ENCODE data around the gene PLPP7.
"Not testable (repeated sequence)": the region's sequence is repeated elsewhere in the genome, so short reads cannot be mapped to it uniquely, and the experiment has no call there.

The PLPP7 gene

DNA sequence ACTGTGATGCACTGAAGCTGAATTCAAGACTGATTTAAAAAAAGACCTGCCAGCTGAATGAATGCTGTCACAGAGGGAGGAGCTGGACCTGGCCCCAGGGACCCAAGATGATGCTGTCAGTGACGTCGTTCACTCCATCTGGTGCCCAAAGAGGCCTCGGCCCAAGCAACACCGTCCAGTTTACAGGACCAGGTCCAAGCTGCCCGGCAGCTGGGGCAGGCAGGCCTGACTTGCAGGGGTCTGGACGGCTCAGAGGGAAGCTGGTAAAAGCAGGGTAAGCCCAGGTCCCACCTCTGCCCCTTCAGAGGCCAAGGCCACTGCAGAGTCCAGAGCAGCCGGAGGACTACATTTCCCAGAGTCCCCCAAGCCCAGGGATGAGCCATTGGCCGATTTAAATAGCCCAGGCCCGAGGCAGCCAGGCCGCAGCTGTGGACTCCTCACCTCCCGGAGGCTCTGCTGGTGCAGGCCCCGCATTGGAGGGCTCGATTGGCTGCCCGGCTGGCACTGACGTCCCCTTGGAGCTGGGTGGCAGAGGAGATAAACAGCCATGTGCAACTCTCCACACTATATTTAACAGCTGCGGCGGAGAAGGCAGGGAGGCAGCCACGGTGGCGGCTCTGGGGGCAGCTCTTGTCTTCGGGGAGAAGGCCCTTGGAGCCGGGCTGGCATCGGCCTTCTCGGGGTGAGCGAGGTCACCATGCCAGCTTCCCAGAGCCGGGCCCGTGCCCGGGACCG, at the start of gene PLPP7:
TSS of gene PLPP7 (plus strand) at position 423 of the 735 bp plus-strand sequence. CDS start at position 698, 275 bp downstream.
- ATAC-seq = peak; percentile 22
- H3K4me1 Mint-ChIP-seq = peaks cover 5% of the 10 kb centered on the region
- H3K4me3 Mint-ChIP-seq = no peak within 1 kb of the TSS
- no peak within 1 kb of the TSS for H3K27ac Mint-ChIP-seq
- DNase-seq (ENCODE audit: low spot score in 2 of 2) = no peak
- no peaks in the 10 kb centered on the region for H3K9me3 Mint-ChIP-seq
- H3K36me3 Mint-ChIP-seq = no peaks in the 10 kb centered on the region

DNA sequence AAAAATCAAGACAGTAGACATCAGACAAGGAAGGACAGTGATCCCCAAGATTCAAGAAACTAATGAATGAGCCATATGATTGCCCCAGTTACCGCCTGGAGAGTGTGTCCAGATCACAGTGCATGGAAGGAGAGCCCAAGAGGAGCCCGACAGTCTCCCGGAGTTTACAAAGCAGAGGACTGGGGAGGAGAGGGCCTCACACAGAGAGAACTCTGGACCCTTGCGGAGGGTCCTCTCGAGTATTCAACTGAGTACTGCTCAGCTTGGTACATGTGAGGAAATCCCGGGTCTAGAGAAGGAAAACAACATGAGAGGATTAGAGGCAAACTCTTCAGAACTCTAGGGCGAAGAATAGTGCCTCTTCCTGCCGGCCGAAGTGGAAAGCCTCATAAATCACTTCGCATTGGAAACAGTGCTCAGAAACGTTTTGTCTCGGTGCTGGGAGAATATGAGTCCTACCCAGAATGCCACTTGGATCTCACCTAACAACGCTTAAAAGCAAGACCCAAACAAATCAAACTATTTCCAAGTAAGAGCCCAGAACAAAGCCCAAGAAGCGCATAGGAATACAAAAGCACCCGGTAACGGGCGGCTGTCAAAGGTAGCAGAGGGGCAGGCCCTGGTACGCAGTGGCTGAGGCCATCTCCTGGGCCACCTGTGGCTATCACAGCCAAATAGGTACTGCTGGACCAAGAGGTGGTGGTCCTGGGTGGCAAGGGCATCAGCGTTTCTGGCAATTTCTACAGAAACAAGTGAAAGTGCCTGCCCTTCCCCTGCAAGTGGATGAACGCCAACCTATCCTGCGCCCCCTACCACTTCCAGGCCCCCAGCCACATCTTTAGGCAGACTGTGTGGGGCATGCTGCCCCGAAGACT, 49.2 kb upstream of the PLPP7 start:
- DNase-seq (ENCODE audit: low spot score in 2 of 2) = no peak
- H3K9me3 Mint-ChIP-seq = no peaks in the 10 kb centered on the region
- no peak overlapping the region for H3K4me3 Mint-ChIP-seq
- H3K4me1 Mint-ChIP-seq = peaks cover 25% of the 10 kb centered on the region
- peaks cover 4% of the 10 kb centered on the region for H3K36me3 Mint-ChIP-seq
- no peak for ATAC-seq
- H3K27ac Mint-ChIP-seq = peak overlapping the region; percentile 97

DNA sequence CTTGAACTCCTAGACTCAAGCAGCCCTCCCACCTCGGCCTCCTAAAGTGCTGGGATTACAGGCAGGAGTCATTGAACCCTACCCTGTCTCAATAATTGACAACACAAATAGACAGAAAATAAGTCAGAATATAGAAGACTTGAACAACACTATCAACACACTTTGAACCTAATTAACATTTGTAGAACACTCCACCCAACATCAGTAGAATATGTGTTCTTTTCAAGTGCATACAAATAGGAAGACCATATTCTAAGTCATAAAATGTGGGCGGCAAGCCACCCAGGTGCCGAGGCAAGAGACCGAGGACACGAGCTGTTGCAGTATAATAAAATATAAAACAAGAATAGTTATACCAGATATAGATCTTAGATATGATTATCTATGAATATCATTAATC, 45.2 kb upstream of the PLPP7 start:
- H3K9me3 Mint-ChIP-seq; H3K4me3 Mint-ChIP-seq; H3K36me3 Mint-ChIP-seq; ATAC-seq; H3K27ac Mint-ChIP-seq; DNase-seq (ENCODE audit: low spot score in 2 of 2); H3K4me1 Mint-ChIP-seq: not testable (repeated sequence)

DNA sequence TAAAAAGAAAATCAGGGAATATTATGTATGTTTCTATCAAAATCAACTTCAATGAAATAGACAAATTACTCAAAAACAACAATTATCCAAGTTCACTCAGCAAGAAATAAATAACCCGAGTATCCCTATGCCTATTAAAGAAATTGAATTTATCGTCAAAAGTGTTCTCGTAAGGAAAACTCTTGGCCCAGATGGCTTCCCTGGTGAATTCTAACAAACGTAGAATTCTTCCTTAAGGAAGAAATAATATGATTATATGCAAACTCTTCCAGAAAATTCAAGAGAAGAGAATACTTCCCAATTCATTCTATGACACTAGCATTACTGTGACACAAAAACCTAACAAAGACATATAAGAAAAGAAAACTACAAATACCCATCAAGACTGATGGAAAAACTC, 42.9 kb upstream of the PLPP7 start:
- no peaks in the 10 kb centered on the region for H3K9me3 Mint-ChIP-seq
- DNase-seq (ENCODE audit: low spot score in 2 of 2) (no peak), ATAC-seq (no peak)
- H3K4me1 Mint-ChIP-seq = no peaks in the 10 kb centered on the region
- no peaks in the 10 kb centered on the region for H3K36me3 Mint-ChIP-seq
- H3K27ac Mint-ChIP-seq = no peak overlapping the region
- no peak overlapping the region for H3K4me3 Mint-ChIP-seq

DNA sequence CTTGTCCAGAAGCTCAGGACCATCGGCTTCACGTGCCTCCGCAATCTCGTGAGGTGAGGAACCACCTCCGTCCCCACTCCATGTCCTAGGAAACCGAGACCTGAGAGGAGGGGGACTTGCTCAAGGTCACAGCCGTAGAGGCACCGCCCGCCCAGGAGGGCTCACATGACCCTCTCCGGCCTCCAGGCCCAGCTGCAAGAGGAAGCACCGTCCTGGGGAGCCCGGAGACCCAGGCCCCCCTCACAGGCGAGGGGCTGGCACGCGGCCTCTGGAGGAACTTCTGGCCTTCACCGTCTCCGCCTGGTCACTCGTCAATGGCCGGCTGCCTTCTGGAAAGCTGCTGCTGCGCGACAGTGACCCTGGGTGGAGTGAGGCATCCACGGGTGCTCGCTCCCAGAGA, 37.4 kb upstream of the PLPP7 start:
- Mint-ChIP-seq H3K4me1 (peaks cover 41% of the 10 kb centered on the region), H3K9me3 (no peaks in the 10 kb centered on the region), H3K27ac (peak overlapping the region; percentile 92), H3K4me3 (peak overlapping the region; percentile 80), H3K36me3 (peaks cover 27% of the 10 kb centered on the region)
- ATAC-seq = no peak
- DNase-seq (ENCODE audit: low spot score in 2 of 2) = peak in 1 of 2 donors; percentile 54

DNA sequence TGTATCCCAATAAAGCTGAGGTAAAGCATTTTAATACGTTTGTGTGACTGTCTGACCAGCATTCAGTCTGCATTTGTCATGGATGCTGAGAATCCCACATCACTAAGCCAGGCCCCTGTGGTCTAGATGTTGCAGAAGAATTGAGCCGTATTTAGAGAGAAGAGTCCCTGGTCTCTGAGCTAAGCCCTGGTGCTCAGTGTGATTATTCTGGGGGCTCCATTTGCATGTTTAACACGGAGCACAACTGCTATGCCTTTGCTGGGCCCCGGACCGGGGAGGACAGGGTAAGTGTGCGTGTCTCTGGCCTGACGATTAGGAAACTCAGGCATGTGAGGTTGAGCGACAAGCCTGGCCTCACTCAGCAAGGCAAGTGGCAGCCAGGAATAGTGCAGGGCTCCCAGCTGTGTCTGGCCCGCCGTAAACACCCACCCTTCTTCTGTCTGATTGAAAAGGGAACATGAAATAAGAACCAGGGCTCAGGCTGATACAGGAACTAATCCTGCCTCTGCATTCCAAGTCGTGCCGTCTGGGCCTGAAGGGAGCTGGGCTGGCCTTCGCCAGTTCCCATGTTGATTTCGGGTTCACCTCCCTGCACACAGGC, 35.5 kb upstream of the PLPP7 start:
- ATAC-seq (no peak), DNase-seq (ENCODE audit: low spot score in 2 of 2) (peak in 1 of 2 donors; percentile 49)
- H3K4me3 Mint-ChIP-seq = peak overlapping the region; percentile 80
- no peaks in the 10 kb centered on the region for H3K9me3 Mint-ChIP-seq
- H3K4me1 Mint-ChIP-seq = peaks cover 53% of the 10 kb centered on the region
- H3K36me3 Mint-ChIP-seq = peaks cover 46% of the 10 kb centered on the region
- peak overlapping the region; percentile 92 for H3K27ac Mint-ChIP-seq

- Mint-ChIP-seq H3K36me3 (peaks cover 51% of the 10 kb centered on the region), H3K4me1 (peaks cover 56% of the 10 kb centered on the region), H3K9me3 (no peaks in the 10 kb centered on the region), H3K27ac (no peak overlapping the region), H3K4me3 (peak overlapping the region; percentile 80)
- ATAC-seq = no peak
- DNase-seq (ENCODE audit: low spot score in 2 of 2) = no peak
Observed at GRCh38 chr9:131254626-131255025, 34.9 kb upstream of the PLPP7 start.

DNA sequence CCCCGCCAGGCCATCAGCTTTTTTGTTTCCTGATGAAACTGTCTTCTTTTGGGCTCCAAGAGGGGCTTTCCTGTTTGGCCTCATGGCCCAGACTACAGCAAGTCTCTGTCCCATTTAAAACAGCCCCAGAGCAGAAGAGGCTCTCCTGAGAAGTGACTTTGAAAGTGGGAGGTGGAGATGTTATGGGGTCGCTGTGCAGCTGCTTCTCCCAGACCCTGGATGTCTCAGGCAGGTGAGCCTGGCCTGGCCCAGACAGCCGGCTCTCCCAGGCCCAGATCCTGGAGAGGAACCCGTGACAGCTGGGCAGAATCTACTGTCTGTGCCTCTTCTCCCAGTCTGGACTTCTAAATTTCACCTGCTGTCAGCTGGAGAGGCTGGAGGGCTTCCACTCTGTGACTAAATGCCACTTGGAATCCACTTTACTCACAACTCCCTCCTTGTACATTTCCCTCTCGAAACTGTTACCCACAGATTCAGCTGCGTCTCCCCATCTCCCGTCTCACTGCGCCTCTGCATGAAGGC, 33.8 kb upstream of the PLPP7 start:
- H3K4me3 Mint-ChIP-seq = peak overlapping the region; percentile 80
- no peaks in the 10 kb centered on the region for H3K9me3 Mint-ChIP-seq
- DNase-seq (ENCODE audit: low spot score in 2 of 2) (no peak), ATAC-seq (no peak)
- H3K27ac Mint-ChIP-seq = peak overlapping the region; percentile 93
- H3K36me3 Mint-ChIP-seq = peaks cover 62% of the 10 kb centered on the region
- H3K4me1 Mint-ChIP-seq = peaks cover 66% of the 10 kb centered on the region

GRCh38 chr9:131257266-131258025, 32.1 kb upstream of the PLPP7 start:
- Mint-ChIP-seq H3K36me3 (peaks cover 77% of the 10 kb centered on the region), H3K4me3 (peak overlapping the region; percentile 80), H3K9me3 (no peaks in the 10 kb centered on the region), H3K4me1 (peaks cover 69% of the 10 kb centered on the region), H3K27ac (peak overlapping the region; percentile 93)
- DNase-seq (ENCODE audit: low spot score in 2 of 2) = no peak
- ATAC-seq = no peak

- Mint-ChIP-seq H3K4me3 (no peak overlapping the region), H3K9me3 (no peaks in the 10 kb centered on the region), H3K4me1 (peaks cover 67% of the 10 kb centered on the region), H3K27ac (peak overlapping the region; percentile 93), H3K36me3 (peaks cover 77% of the 10 kb centered on the region)
- DNase-seq (ENCODE audit: low spot score in 2 of 2) = no peak
- no peak for ATAC-seq
Observed at GRCh38 chr9:131258186-131258585, 31.3 kb upstream of the PLPP7 start.

DNA sequence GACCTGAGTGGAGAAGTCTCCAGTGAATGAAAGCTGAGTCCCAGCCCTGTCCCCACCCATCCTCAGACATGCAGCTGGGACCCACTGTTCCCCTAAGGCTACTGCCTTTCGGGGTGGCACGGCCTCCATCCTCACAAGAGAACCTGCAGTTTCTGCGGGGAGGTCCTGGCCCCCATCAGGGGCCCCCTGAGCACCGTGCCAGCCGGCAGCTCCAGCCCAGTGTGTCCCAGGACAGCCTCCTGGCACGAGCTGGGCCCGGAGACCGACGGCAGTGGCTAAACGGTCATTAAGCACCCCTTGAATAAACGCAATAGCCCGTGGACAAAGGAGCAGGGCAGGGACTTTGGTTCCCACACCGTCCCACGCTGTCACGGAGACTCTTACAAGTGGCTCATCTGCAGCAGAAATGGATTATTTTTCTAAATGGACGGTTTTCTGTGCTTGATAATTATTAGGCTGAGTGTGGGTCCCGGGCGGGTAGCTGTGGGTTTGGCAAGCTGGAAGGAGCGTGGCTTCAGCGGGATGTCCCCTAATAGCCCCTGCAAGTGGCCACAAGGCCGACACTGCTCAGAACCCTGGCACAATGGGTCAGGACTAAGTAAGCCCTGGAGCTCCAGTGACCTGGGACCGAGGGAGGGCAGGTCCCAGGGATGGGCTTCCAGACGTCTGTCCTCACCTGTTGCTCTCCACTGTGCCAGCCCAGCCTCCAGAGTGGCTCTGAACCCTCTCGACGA, 30.7 kb upstream of the PLPP7 start:
- peak overlapping the region; percentile 97 for H3K27ac Mint-ChIP-seq
- H3K4me1 Mint-ChIP-seq = peaks cover 65% of the 10 kb centered on the region
- no peaks in the 10 kb centered on the region for H3K9me3 Mint-ChIP-seq
- DNase-seq (ENCODE audit: low spot score in 2 of 2) (no peak), ATAC-seq (no peak)
- no peak overlapping the region for H3K4me3 Mint-ChIP-seq
- H3K36me3 Mint-ChIP-seq = peaks cover 79% of the 10 kb centered on the region

DNA sequence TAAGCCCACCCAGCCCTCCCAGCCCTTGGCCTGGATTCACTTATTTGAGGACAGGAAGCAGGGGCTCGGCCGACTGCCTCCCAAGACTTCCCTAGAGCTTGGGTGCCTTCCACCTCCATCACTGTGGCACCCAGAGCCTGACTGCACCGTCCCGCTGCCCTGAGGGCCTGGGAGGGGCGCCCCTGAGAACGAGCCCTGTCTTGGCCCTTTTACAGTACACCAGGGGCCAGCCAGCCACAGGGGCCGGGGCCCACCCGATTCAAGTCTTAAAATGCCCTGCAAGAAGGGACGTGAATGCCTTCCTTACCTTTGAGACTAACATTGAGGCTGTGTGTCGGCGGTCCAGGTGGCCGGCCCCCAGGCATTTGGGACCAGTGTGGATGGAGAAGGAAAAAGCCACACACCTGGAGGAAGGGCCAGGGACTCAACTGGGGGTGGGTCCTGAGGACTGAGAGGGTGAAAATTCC, 30.1 kb upstream of the PLPP7 start:
- H3K9me3 Mint-ChIP-seq = no peaks in the 10 kb centered on the region
- H3K4me1 Mint-ChIP-seq = peaks cover 65% of the 10 kb centered on the region
- no peak for DNase-seq (ENCODE audit: low spot score in 2 of 2)
- no peak for ATAC-seq
- H3K27ac Mint-ChIP-seq = peak overlapping the region; percentile 97
- no peak overlapping the region for H3K4me3 Mint-ChIP-seq
- H3K36me3 Mint-ChIP-seq = peaks cover 85% of the 10 kb centered on the region

- Mint-ChIP-seq H3K36me3 (peaks cover 91% of the 10 kb centered on the region), H3K4me1 (peaks cover 65% of the 10 kb centered on the region), H3K27ac (peak overlapping the region; percentile 97), H3K4me3 (no peak overlapping the region), H3K9me3 (no peaks in the 10 kb centered on the region)
- ATAC-seq = no peak
- no peak for DNase-seq (ENCODE audit: low spot score in 2 of 2)
Observed at GRCh38 chr9:131259916-131260597, 29.5 kb upstream of the PLPP7 start.

Data from stimulated activated effector memory CD8-positive, alpha-beta T cell treated with anti-CD3 and anti-CD28 coated beads, Interleukin-12 subunit alpha, Interleukin-12 subunit beta, amount 100 ng/mL, for 72 hours (primary cell).